Iris pigment epithelial cell (primary cell): Measurements from ENCODE around the gene PSD2.
A peak's percentile ranks its signal among the peaks of the same experiment; 100 is the strongest.

Source experiments
- DNase-seq: peaks from one replicate; pipeline ENCODE4 v3.0.0-alpha.2; 2011; ENCODE audit warnings: low read depth

Gene PSD2

DNA sequence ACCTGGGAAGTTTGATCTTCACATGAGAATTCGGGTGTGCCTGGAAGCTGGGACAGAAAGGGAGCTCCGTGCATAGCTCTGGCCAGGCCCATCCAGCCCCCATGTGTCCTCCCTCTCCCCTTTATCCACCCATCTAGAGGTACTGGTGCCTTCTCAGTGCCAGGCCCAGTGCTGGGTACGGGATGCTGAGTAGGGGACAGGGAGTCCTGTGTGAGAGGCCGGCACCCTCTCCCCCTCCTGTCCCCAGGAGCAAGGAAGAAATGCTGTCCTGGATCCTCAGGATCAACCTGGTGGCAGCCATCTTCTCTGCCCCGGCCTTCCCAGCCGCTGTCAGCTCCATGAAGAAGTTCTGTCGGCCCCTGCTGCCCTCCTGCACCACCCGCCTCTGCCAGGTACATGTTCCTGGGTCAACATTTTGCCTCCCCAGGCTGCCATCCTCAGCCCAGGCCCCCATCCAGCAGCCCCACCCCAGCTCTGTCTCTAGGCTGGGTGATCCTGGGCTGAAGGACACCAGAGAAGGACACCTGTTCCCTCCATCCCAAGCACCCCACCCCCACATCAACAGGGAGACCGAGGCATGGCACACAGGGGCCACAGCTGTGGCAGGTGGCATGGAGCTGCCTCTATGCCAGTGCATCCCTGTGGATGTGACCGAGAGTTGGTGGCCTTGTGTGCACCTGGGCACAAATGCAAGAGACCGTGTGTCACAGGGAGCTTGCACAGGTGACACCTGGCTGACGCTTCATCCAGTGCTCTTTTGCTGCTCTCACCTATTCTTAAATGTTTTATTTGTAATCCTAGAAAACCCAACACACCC is 43.0 kb downstream of the PSD2 start:
- no peak for DNase-seq

DNA sequence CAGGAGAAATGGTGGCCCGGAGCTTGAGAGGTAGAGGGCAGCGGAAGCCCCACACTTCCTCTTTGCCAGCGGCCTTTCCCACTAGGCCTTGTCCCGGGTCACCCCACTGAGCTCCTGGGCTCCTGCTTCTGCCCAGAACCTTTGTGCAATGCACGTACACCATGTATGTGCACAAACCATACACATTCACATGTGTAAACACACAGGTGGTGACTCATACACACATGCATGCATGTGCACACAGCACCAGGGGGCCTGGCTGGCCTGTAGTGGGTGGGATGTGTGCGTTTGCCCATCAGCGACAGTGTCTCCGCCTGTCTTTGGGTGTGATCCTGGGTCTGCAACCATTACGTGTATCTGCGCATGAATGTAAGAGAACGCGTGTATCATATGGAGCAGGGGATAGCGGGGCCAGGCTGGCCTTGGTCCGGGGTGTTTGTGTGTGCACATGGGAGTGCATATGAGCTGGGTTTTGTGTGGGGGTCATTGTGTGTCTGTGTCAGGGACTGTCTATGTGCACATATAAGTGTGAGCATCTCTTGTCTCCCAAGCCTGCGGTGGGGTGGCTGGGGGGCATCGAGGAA is 43.7 kb downstream of the PSD2 start:
- no peak for DNase-seq

DNA sequence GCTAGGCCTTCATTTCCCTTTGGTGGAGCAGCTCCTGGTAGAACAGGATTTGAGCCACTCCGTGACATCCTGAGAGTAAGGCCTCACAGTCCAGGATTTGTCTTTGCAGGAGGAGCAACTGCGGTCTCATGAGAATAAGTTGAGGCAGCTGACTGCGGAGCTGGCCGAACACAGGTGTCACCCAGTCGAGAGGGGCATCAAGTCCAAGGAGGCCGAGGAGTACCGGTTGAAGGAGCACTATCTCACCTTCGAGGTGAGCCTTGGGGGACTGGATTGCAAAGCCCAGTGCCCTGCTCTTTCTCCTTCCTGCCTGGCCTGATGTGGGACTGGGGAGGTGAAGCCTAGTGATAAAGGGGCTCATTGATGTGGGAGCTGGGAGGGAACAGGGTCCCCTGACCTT is 44.3 kb downstream of the PSD2 start:
- no peak for DNase-seq

DNA sequence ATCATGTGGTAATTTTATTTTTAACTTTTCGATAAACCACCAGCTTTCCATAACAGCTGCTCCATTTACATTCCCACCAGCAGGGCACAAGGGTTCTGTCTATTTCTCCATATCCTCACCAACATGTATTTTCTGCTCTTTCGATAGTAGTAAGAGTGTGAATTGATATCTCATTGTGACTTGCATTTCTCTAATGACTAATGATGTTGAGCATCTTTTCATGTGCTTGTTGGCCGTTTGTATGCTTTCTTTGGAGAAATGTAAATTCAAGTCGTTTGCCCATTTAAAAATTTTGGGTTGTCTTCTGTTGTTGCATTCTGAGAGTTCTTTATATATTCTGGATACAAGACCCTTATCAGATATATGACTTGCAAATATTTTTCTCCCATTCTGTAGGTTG is 45.9 kb downstream of the PSD2 start:
- no peak for DNase-seq

DNA sequence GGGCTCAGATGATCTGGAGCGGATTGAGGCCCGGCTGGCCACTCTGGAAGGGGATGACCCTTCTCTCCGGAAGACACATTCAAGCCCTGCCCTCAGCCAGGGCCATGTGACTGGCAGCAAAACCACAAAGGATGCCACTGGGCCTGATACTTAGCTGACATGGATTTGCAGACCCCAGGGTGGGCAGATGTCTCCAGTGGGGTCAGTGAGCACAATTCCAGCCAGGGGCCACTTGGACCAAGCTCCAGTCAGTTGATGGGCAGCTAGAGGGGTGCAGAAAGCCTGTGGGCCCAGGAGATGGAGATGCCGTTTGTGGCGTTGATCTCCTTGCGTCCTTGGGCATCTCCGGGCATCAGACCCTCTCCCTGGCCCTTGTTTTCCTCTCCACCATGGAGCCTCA is 46.7 kb downstream of the PSD2 start:
- no peak for DNase-seq

DNA sequence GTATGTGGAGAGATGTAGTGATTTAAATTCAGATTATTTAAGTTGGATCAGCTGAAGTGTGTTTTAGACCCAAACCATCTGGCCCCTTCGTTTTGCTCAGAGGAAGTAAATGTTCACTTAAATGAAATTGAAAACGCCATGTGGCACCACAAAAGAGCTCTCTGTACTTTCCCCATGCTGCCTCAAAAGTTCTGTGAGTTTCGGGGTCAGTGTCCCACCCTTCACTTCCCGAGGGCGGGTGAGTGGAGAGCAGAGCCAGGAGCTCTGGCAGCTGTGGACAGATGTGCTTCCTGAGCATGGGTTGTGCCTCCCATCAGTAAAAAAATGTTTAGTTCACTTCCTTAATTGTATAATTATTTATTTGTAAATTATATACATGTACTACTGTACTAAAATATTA is 48.4 kb downstream of the PSD2 start:
- DNase-seq = no peak

DNA sequence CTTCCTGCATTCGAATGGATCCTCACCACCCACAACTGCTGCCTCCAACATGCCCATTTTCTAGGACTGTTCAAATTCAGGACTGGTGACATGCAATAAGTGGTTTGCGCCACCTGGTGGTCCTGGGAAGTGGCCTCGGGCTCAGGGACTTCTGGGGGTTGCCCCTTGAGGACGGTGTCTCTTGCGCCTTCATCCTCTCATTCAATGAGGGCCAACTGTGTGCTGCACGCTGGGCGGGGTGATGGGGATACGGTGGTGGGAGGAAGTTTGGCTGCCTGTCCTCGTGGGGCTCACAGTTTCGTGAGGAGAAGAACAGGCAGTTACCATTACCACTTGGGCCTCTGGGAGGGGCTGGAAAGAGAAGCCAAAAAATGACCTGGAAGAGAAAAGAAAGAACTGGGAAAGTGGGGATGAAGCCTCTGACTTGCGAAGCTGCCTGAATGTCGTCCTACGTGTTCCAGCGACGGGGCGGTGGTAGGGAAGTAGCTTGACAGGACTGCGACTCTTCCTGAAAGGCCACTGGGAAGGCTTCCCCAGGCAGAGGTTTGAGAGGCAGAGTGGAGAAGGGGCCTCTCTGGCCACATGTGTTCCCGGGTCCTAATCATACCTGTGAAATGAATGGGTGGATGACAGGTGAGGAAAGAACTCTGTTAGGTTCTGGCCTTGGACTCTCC is 49.0 kb downstream of the PSD2 start:
- DNase-seq = peak; percentile 61

DNA sequence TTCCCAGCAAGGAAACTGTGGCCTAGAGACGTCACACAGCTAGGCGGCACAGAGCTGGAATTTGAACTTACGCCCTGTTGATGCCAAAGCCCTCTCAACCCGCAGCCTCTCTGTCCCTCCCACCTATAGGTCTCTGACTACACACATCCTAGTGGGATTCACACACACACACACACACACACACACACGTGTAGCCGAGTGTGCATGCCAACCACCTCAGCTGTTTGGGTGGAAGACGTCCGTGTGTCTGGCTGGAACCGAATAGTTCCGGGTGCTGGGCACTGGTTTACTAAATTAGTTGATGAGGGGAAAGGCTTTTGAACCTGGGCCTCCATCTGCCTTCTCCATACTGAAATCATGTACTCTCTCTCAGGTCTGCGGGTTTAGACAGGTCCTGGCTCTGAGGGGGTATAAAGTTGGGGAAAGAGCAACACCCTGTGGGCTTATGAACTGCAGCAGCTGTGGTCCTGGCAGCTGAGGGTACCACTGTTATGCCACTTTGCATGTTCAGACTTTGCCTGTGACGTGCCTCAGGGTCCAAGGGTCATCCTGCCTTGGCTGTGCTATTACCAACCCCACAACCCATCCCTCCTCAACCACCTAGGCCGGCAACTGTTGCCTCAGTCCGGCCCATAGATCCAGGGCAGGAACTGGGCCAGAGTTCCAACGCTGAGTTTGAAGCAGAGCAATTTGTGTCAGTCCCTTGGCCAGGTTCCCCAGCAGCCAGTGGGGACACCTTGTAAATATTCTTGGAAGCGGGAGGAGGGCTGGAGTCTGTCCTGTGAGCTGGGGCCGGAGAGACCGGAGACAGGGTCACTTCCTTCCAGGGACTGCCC is 50.5 kb downstream of the PSD2 start:
- DNase-seq = no peak

DNA sequence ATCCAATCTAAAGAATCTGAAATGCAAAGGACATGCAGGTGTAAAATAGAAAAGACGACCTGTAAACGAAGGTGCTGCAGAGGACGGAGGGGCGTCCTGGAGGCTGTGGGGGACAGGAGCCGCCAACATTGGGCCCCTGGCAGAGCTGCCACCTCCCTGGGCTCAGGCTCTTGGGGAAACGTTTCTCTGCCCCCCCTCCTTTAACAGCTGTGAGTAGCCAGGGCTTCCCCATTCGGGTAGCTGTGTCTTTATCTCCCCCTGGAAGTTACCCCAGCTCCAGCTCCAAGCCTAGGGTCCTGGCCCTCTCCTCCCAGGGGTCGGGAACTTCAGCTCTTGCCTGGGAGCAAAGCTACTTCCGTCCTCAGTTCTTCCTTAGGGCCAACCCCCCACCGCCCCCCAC is 51.5 kb downstream of the PSD2 start:
- no peak for DNase-seq

DNA sequence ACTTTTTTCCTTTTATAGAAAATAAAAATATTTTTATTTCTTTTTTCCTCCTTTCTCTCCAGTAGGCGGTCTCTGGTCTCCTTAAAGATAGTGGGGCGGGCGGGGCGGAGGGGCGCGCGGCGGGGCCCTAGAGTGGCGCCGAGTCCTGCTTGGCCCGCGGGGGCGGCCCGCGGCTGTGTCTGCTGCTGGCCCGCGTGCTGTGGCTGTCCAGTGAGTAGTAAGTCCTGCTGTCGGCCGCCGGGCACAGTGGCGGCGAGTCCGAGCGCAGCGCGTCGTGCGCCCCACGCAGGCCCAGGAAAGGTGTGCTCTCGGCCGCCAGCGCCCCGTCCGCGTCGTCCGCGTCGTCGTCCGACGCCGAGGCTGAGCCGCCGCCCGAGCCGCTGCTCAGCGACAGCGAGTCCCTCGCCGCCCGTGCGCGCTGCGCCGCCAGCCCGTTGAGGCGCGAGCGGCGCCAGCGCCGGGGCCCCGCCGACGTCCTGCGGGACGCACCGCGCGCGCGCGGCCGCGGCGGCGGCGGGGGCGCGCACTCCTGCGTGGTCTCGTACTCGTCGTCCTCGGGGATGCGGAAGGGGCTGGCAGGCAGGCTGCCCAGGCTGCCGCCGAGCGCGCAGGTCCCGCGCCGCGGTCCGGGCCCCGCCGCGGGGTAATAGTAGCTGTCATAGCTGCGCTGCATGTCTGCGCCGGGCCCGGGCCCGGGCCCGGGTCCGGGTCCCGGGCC is 52.3 kb downstream of the PSD2 start:
- peak; percentile 21 for DNase-seq

DNA sequence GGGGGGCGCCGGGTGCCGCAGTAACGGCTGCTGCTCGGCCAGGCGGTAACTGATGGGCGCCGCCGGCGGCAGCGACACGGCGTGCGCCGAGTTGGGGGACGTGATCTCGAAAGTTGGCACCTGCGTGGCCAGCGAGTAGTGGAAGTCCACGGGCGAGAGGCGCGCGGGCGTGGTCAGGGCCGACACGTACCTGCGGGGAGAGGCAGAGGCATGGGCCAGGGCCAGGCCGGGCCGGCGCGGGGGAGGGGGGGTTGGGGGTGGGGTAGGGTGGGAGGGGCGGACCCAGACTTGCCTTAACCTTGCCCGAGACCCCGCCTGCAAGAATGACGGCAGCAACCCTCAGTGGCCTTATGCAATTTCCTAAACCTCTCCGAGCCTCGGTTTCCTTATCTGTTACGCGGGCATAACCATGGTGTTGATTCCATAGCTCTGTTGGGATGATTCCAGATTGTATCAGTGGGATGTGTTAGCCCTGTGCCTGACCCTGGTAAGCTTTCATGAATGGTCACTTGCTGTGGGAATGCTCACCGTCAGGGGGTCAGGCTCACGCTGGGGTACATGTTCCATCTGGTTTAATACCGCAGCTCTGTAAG is 53.0 kb downstream of the PSD2 start:
- DNase-seq = no peak

DNA sequence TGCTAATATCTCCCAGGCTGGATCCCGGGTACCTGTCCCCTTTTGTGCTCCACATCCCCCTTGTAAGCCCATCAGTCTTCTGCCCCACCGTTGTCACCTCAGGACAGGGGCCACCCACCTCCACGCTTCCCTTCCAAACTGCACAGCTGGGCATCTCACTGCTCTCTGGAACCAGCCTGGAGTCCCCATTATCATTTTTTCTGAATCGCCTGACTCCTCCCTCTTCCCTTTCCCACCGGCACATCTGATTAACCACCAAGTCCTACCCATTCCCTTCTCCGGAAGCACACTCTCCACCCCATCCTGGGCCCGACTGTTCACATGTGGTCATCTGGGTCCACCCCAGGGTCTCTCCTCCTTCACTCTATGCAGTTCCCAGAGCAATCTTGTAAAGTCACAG is 53.9 kb downstream of the PSD2 start:
- DNase-seq = no peak

DNA sequence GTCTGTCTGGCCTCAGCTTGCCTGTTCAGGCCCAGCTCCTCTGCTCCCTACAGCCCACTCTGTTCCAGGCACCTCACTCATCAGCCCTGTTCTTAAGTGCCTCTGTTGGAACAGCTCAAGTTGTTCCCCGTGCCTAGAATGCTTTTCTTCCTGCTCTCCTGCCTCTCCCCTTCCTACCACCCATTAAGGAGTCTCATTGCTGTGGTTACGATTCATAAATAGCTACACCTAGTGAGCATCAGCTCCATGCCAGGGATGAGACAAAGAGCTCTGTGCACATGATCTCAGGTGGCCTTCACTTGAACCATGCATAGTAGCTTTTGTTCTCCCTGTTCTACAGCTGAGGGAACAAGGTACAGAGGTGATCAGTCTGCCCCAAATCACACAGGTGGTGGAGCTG is 54.3 kb downstream of the PSD2 start:
- DNase-seq = no peak

DNA sequence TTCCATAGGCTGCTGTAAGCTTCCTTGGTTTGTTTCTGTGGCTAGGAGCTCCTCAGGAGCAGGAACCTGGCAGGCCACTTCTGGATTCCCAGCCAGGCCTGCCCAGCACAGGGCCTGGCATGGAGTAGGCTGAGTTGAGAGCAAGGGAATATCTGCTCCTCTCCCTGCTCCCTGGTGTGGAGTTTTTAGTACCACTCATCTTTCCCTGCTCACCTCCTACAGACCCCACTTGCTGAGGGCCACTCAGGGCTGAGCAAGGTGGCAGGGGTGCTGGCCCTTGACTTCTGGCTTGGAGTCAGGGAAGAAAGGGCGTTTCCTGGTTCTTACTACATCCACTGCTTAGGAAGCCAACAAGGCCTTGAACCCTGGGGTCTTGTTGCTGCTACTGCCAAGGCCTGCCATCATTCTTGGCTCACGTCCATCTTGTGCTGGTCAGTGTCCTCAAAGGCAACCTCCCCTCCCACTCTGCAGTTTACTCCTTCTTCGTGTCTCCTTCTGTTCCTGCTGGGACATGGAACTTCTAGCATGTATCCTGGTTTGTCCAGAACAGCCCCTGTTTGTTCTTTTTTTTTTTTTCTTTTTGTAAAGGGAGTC is 54.9 kb downstream of the PSD2 start:
- no peak for DNase-seq

DNA sequence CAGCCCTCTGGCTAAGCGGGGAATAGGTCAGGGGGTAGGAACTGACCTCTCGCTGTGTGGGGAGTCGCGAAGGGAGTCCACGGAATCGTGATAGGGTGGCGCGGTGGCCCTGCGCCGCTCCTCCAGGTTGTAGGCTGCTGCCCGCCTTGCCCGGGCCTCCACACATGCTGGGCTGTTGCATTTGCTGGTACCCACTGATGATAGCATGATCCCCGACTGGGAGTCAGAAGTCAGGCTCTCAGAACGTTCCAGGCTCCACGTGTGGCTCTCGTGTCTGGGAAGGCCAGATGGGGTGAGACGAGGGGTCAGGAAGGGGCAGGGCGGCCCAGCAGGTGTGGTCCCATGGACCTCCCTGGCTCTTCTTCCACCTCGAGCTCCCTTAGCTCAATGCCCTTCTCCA is 56.0 kb downstream of the PSD2 start:
- no peak for DNase-seq

DNA sequence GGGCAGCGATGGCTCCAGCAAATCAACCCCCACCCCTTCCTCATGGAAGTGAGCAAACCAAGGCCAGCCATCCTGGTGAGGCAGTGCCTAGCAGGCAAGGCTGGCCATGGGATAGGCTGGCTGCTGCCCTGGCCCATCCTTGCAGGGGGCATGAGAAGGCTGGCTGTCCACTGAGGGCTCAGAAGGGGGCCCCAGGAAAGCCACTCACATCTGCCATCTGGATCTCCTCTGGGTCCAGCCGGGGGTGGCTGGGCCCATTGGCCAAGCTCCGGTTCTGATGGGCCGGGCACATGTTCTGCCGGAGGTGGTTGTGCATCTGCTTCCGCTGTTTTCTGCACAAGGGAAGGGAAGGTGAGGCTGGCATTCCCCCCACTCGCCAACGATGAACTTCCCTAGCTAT is 57.1 kb downstream of the PSD2 start:
- no peak for DNase-seq

DNA sequence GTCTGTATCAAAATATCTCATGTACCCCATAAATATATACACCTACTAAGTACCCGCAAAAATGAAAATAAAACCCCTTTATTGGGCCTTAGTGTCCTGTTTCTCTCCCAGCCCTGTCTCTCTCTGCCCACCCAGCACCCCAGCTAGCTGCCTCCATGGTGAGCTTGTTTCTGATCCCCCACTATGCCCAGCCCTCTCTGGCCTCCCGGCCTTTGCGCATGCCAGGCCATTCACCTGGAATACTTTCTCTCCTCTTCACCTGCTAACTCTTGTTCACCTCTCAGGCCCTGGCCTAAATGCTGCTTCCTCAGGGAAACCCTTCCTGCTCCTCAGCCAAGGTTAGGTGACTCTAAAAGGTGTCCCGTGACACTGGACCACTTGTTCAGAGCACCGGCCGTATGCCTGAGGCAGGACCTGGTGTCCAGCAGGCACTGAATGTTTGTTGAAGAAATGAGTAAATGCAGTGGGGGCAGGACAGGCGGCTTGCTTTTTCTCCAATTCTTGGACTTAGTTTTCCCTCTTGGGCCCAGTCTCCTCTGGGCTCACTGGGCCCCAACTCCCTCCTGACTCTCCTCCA is 58.5 kb downstream of the PSD2 start:
- DNase-seq = no peak

DNA sequence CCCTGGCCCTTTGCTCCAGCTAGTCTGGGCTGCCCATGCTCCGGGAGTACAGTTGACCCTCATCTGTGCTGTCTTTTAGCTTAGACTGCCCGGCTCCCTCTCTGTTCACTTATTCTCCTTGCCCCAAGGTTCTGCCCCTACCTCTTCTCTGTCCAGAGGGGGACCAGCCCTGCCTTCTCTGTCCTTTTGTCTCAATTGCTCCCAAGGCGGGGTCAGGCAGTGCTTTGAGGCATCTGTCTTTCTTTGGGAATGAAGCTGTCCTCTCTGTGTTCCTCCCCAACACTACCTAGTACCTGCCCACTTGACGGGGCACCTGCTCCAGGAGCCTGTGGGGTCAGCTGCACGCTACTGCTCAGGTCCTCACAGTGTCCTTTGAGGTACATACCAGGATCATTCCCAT is 59.3 kb downstream of the PSD2 start:
- no peak for DNase-seq

DNA sequence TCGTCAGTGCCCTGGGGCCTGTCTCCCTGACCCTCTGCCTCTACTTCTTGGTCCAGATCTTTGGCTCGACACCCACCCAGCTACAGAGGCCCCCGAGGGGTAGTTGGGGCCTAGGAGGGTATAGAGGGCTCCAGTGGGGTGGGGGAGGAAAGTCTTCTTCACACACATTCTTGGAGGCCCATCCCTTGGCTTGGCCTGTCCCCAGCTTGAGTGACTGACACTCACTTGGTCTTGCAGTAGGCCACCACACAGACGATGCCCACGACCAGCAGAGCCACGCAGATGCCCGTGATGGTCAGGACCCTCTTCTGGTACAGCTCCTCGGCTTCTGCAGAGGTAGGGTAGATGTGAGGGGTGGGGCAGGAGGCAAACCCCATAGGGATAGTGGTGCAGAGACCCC is 59.8 kb downstream of the PSD2 start:
- no peak for DNase-seq

DNA sequence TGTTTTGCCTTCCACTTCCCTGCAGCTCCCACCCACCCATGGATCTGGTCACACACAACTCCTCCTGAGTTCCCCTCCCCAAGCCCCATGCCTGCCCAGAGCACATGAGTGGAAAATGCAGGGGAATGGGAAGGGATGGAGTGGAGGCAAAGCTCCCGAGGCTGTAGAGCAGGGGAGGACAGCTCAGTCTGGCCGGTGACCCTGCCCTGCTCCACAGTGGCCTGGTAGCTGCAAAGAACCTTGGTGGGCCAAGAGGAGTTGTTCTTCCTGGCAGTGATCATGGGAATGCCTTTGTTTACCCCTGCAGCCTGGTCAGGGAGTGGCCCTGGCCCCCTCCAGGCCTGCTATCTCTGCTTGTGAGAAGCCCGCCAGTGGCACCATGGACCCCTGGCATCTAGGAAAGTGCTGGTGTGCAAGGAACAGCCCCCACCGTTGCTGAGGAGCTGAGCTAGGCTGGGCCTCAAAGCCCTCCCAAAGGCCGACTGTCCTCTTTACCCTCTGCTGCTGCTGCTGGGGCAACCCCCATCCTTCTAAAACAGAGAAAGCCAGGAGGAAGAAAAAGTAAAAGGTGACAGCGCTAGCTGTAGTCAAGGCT is 60.4 kb downstream of the PSD2 start:
- no peak for DNase-seq
